Mucosa of stomach (tissue), 1 donor: Measurements from ENCODE around the gene ACSL6.

Experiments
- H3K27me3 ChIP-seq: one replicate; pipeline ENCODE4 v1.7.0; 2013; ENCODE audit warnings: mild to moderate bottlenecking, low read length; ENCODE audit not compliant: control insufficient read depth, insufficient read depth
- H3K36me3 ChIP-seq: one replicate; pipeline ENCODE4 v1.7.0; 2013; ENCODE audit warnings: low read length; ENCODE audit not compliant: control insufficient read depth, insufficient read depth
- H3K4me1 ChIP-seq: one replicate; pipeline ENCODE4 v1.7.0; 2013; ENCODE audit warnings: mild to moderate bottlenecking, low read length; ENCODE audit not compliant: control insufficient read depth, insufficient read depth
- H3K4me3 ChIP-seq: one replicate; pipeline ENCODE4 v1.7.0; 2013; ENCODE audit warnings: low read length
- H3K9ac ChIP-seq: one replicate; pipeline ENCODE4 v1.7.0; 2013; ENCODE audit warnings: mild to moderate bottlenecking, low read length, moderate library complexity
- H3K9me3 ChIP-seq: one replicate; pipeline ENCODE4 v1.7.0; 2013; ENCODE audit warnings: mild to moderate bottlenecking, low read length, moderate library complexity; ENCODE audit not compliant: control insufficient read depth
- donor health status: Pancreatic carcinoma.

ACSL6 gene

GRCh38 chr5:132011622-132012343, at the start of gene ACSL6:
Gene ACSL6 (minus strand): TSS chr5:132011658. CDS start chr5:132011553, 105 bp downstream.
- Histone ChIP-seq H3K9me3 (no peaks in the 10 kb centered on the region), H3K4me1 (peaks cover 7% of the 10 kb centered on the region), H3K9ac (peak within 1 kb of the TSS; percentile 50), H3K36me3 (no peaks in the 10 kb centered on the region), H3K27me3 (peaks cover 44% of the 10 kb centered on the region), H3K4me3 (peak within 1 kb of the TSS; percentile 14)

- no peaks in the 10 kb centered on the region for H3K4me1 ChIP-seq
- no peaks in the 10 kb centered on the region for H3K36me3 ChIP-seq
- no peak within 1 kb of the TSS for H3K4me3 ChIP-seq
- H3K9me3 ChIP-seq: no peaks in the 10 kb centered on the region
- no peaks in the 10 kb centered on the region for H3K27me3 ChIP-seq
- H3K9ac ChIP-seq: no peak within 1 kb of the TSS
Measured at GRCh38 chr5:132060501-132061161, 49.2 kb upstream of the ACSL6 start, which contains the start of gene IL3. Gene IL3 (plus strand): TSS chr5:132060655. CDS start chr5:132060707, 52 bp downstream.

- Histone ChIP-seq H3K9me3 (no peaks in the 10 kb centered on the region), H3K4me3 (no peak overlapping the region), H3K36me3 (no peaks in the 10 kb centered on the region), H3K4me1 (no peaks in the 10 kb centered on the region), H3K9ac (no peak overlapping the region), H3K27me3 (no peaks in the 10 kb centered on the region)
Measured at GRCh38 chr5:132059696-132060500, 48.4 kb upstream of the ACSL6 start.

- Histone ChIP-seq H3K36me3 (no peaks in the 10 kb centered on the region), H3K9me3 (no peaks in the 10 kb centered on the region)
Measured at GRCh38 chr5:132059043-132059695, 47.7 kb upstream of the ACSL6 start.

GRCh38 chr5:132058646-132059042, 47.2 kb upstream of the ACSL6 start:
- Histone ChIP-seq H3K27me3 (no peaks in the 10 kb centered on the region), H3K9me3 (no peaks in the 10 kb centered on the region), H3K4me3 (no peak overlapping the region), H3K9ac (no peak overlapping the region), H3K4me1 (no peaks in the 10 kb centered on the region), H3K36me3 (no peaks in the 10 kb centered on the region)

More at GRCh38 chr5:132059043-132059695, 47.7 kb upstream of the ACSL6 start:
- Histone ChIP-seq H3K4me1 (no peaks in the 10 kb centered on the region), H3K27me3 (no peaks in the 10 kb centered on the region), H3K9ac (no peak overlapping the region), H3K4me3 (no peak overlapping the region)

- Histone ChIP-seq H3K9me3 (no peaks in the 10 kb centered on the region), H3K27me3 (no peaks in the 10 kb centered on the region), H3K4me3 (no peak overlapping the region), H3K9ac (no peak overlapping the region), H3K36me3 (no peaks in the 10 kb centered on the region), H3K4me1 (no peaks in the 10 kb centered on the region)
Measured at GRCh38 chr5:132057498-132058255, 46.2 kb upstream of the ACSL6 start.

- H3K4me1 ChIP-seq: no peaks in the 10 kb centered on the region
- H3K36me3 ChIP-seq: no peaks in the 10 kb centered on the region
- H3K9ac ChIP-seq: no peak overlapping the region
- H3K4me3 ChIP-seq: no peak overlapping the region
- no peaks in the 10 kb centered on the region for H3K27me3 ChIP-seq
- no peaks in the 10 kb centered on the region for H3K9me3 ChIP-seq
Measured at GRCh38 chr5:132056610-132057497, 45.4 kb upstream of the ACSL6 start.

- no peaks in the 10 kb centered on the region for H3K9me3 ChIP-seq
- H3K4me3 ChIP-seq: no peak overlapping the region
- H3K9ac ChIP-seq: no peak overlapping the region
- H3K4me1 ChIP-seq: no peaks in the 10 kb centered on the region
- H3K27me3 ChIP-seq: peaks cover 2% of the 10 kb centered on the region
- H3K36me3 ChIP-seq: no peaks in the 10 kb centered on the region
Measured at GRCh38 chr5:132055808-132056609, 44.6 kb upstream of the ACSL6 start.

- no peaks in the 10 kb centered on the region for H3K36me3 ChIP-seq
- no peaks in the 10 kb centered on the region for H3K4me1 ChIP-seq
- no peak overlapping the region for H3K9ac ChIP-seq
- no peak overlapping the region for H3K4me3 ChIP-seq
- H3K9me3 ChIP-seq: no peaks in the 10 kb centered on the region
- peaks cover 2% of the 10 kb centered on the region for H3K27me3 ChIP-seq
Measured at GRCh38 chr5:132055441-132055807, 44.0 kb upstream of the ACSL6 start.
